B cell (primary cell): Measurements from ENCODE around the gene ERC1. TPM values are rescaled to one million over a fixed set of nuclear protein-coding genes. Genes with fewer than 3 reads are reported as not detected.

Source experiments
- ATAC-seq: fragments of 200-7000 bp; cut with Tn5 transposase; one replicate; pipeline ENCODE4 v1.10.0; 2021; ENCODE audit warnings: low read depth, mild to moderate bottlenecking, moderate number of reproducible peaks, moderate library complexity
- CTCF ChIA-PET: fragments of 350-600 bp; sonication (Branson Sonifier 250); formaldehyde crosslinking; loops from one replicate; lab custom pipeline; 2021; ENCODE audit warnings: antibody characterized with exemption, inconsistent platforms; lab: Charles Lee
- POLR2A ChIA-PET: fragments of 350-600 bp; sonication (Branson Sonifier 250); formaldehyde crosslinking; loops from one replicate; lab custom pipeline; 2021; ENCODE audit warnings: antibody characterized with exemption; lab: Charles Lee
- DNase-seq: peaks from one replicate; pipeline ENCODE4 v3.0.0; 2013
- H2AFZ ChIP-seq: 2 replicates; pipeline ENCODE4 v1.6.1; 2012; ENCODE audit warnings: mild to moderate bottlenecking, low read depth, low read length; ENCODE audit not compliant: insufficient read depth, poor library complexity, severe bottlenecking
- H3K27ac ChIP-seq, 2 donors: 1 replicate in 1 of 2; 2 replicates in 1 of 2; pipeline ENCODE4 v1.5.1; 2012 to 2013; ENCODE audit warnings: low read length in 2 of 2, mild to moderate bottlenecking in 2 of 2, moderate library complexity in 1 of 2
- H3K27me3 ChIP-seq, 4 experiments: fragments of 200-600 bp in 1 of 4; sonication (generic) in 1 of 4; replicated peaks in 1 of 4; 1 replicate in 2 of 4; 2 replicates in 2 of 4; pipeline versions ENCODE4 v1.6.1 to v1.7.0; 2013 to 2016; ENCODE audit warnings: low read length in 3 of 4, mild to moderate bottlenecking in 2 of 4, mixed read lengths in 1 of 4, moderate library complexity in 1 of 4; ENCODE audit not compliant: insufficient read depth in 4 of 4, control insufficient read depth in 3 of 4; ENCODE audit errors: control extremely low read depth in 1 of 4
- H3K36me3 ChIP-seq, 2 experiments: replicated peaks in 1 of 2; 1 replicate in 1 of 2; 2 replicates in 1 of 2; pipeline versions ENCODE4 v1.6.1 to v1.7.1; 2013; ENCODE audit warnings: low read length in 1 of 2; ENCODE audit not compliant: insufficient read depth in 2 of 2, control insufficient read depth in 1 of 2; ENCODE audit errors: control extremely low read depth in 1 of 2, extremely low read depth in 1 of 2
- H3K4me1 ChIP-seq, 2 donors: fragments of 200-600 bp in 1 of 2; sonication (generic) in 1 of 2; 1 replicate in 1 of 2; 2 replicates in 1 of 2; pipeline versions ENCODE4 v1.5.1 to v1.6.1; 2013 to 2017; ENCODE audit warnings: low read length in 2 of 2; ENCODE audit not compliant: control insufficient read depth in 2 of 2, insufficient read depth in 2 of 2
- H3K4me2 ChIP-seq: replicated peaks from 2 replicates; pipeline ENCODE3; 2012; ENCODE audit warnings: mild to moderate bottlenecking, low read depth, low read length; ENCODE audit not compliant: poor library complexity, severe bottlenecking
- H3K4me3 ChIP-seq, 5 experiments: fragments of 200-600 bp in 1 of 5; sonication (generic) in 1 of 5; 1 replicate in 3 of 5; 2 replicates in 2 of 5; pipeline versions ENCODE4 v1.5.1 to v1.7.0; 2011 to 2016; ENCODE audit warnings: low read length in 4 of 5, mild to moderate bottlenecking in 4 of 5, low read depth in 2 of 5, control low read depth in 1 of 5, moderate library complexity in 1 of 5; ENCODE audit not compliant: insufficient read depth in 1 of 5; ENCODE audit errors: control extremely low read depth in 1 of 5, extremely low read depth in 1 of 5
- H3K79me2 ChIP-seq: fragments of 200-600 bp; sonication (generic); one replicate; pipeline ENCODE4 v1.6.0; 2016; ENCODE audit warnings: low read length; ENCODE audit not compliant: control insufficient read depth, insufficient read depth
- H3K9ac ChIP-seq: fragments of 200-600 bp; sonication (generic); 2 replicates; pipeline ENCODE4 v1.6.1; 2017; ENCODE audit warnings: mild to moderate bottlenecking, low read length, moderate library complexity
- H3K9me3 ChIP-seq, 3 donors: one replicate each; pipeline versions ENCODE4 v1.6.1 to v1.7.1; 2013; ENCODE audit warnings: low read length in 2 of 3; ENCODE audit not compliant: control insufficient read depth in 2 of 3, insufficient read depth in 1 of 3; ENCODE audit errors: control extremely low read depth in 1 of 3
- H4K20me1 ChIP-seq: 2 replicates; pipeline ENCODE4 v1.6.0; 2012; ENCODE audit warnings: mild to moderate bottlenecking, low read length; ENCODE audit not compliant: insufficient read depth, control insufficient read depth, poor library complexity, severe bottlenecking
- H3K27ac Mint-ChIP-seq: one replicate; pipeline ENCODE4 v1.8.0; 2021; ENCODE audit warnings: mixed read lengths
- H3K27me3 Mint-ChIP-seq: one replicate; pipeline ENCODE4 v1.8.0; 2021; ENCODE audit warnings: mixed read lengths
- H3K4me1 Mint-ChIP-seq: one replicate; pipeline ENCODE4 v1.8.0; 2021; ENCODE audit warnings: mixed read lengths
- H3K4me3 Mint-ChIP-seq: one replicate; pipeline ENCODE4 v1.8.0; 2021; ENCODE audit warnings: mixed read lengths
- H3K9me3 Mint-ChIP-seq: one replicate; pipeline ENCODE4 v1.8.0; 2022; ENCODE audit warnings: mixed read lengths; ENCODE audit not compliant: insufficient read depth
- CTCF ChIP-seq: fragments of 200-600 bp; IDR thresholded peaks from one replicate; pipeline ENCODE4 v1.8.0; 2022; ENCODE audit warnings: antibody characterized with exemption, mild to moderate bottlenecking
- EZH2 ChIP-seq: IDR thresholded peaks from 2 replicates; pipeline ENCODE4 v1.6.1; 2012; ENCODE audit warnings: borderline replicate concordance, low read depth, mild to moderate bottlenecking, moderate library complexity, low read length; ENCODE audit not compliant: insufficient read depth, poor library complexity, severe bottlenecking
- WGBS: methylation state at CpG from one replicate; pipeline ENCODE4 v1.1.5; 2013; ENCODE audit warnings: missing lambda C conversion rate; ENCODE audit not compliant: insufficient coverage; 5-methylcytosine and 5-hydroxymethylcytosine counted together
- intact Hi-C: fragments of 100-400 bp; cut with micrococcal nuclease; formaldehyde crosslinking; loops from one replicate; pipeline ENCODE4 v1.10.0; 2022
- polyA plus RNA-seq: library from polyadenylated mRNA; depleted of rRNA; stranded (reverse); fragments of >200 nt; gene quantifications from 2 replicates; pipeline ENCODE4 v1.2.3, GENCODE V29; 2012
- total RNA-seq, 2 donors: library from RNA; stranded (reverse); fragments of 120-200 nt in 1 of 2; gene quantifications; 1 replicate in 1 of 2; 2 replicates in 1 of 2; pipeline versions ENCODE4 v1.2.3 to v1.2.4, GENCODE V29; 2013 to 2022

The ERC1 gene
- total and polyA plus RNA-seq, 2 donors (not counting 1 experiment from before 2014, with no cell fraction given): 4.0 to 77.6 TPM

- H3K9me3 Mint-ChIP-seq: no peaks in the 10 kb centered on the region
- no peaks in the 10 kb centered on the region for H3K27me3 ChIP-seq
- H3K9ac ChIP-seq: no peak overlapping the region
- TF ChIP-seq EZH2 (no peak), CTCF (no peak)
- H2AFZ ChIP-seq: no peak overlapping the region
- H3K9me3 ChIP-seq: peaks cover 2 to 9% (median 5%) of the 10 kb centered on the region in 3 donors
- no peak overlapping the region for H3K4me3 Mint-ChIP-seq
- H3K27ac ChIP-seq: no peak overlapping the region
- no peak overlapping the region for H3K4me3 ChIP-seq
- H3K4me1 ChIP-seq: peaks cover 23 to 27% of the 10 kb centered on the region in 2 donors
- peaks cover 3% of the 10 kb centered on the region for H3K79me2 ChIP-seq
- intact Hi-C loops: loop anchor here (5.0 kb wide), 2 partner anchors 82 to 408 kb away; no protein-coding TSS in a partner anchor
- no peak overlapping the region for H3K4me2 ChIP-seq
- H3K36me3 ChIP-seq: peaks cover 4 to 11% of the 10 kb centered on the region in 2 experiments
- H3K4me1 Mint-ChIP-seq: peaks cover 5% of the 10 kb centered on the region
- no peak overlapping the region for H3K27ac Mint-ChIP-seq
- ChIA-PET CTCF (no interaction called here), POLR2A (no interaction called here)
- ATAC-seq (no peak), DNase-seq (no peak)
- no peaks in the 10 kb centered on the region for H3K27me3 Mint-ChIP-seq
- H4K20me1 ChIP-seq: no peaks in the 10 kb centered on the region
Measured at GRCh38 chr12:1199700-1200099, 208.7 kb downstream of the ERC1 start.

GRCh38 chr12:1201030-1201429 is 210.0 kb downstream of the ERC1 start:
- ChIA-PET POLR2A (interaction anchor here (0.7 kb wide), 1 partner anchor 569 kb away, joined by 3 read pairs; no protein-coding TSS in a partner anchor), CTCF (no interaction called here)
- no CpG with 5 or more reads among the region's 2 CpGs for WGBS
- Mint-ChIP-seq H3K4me3 (no peak overlapping the region), H3K27ac (no peak overlapping the region), H3K9me3 (no peaks in the 10 kb centered on the region), H3K4me1 (peaks cover 11% of the 10 kb centered on the region), H3K27me3 (no peaks in the 10 kb centered on the region)
- Histone ChIP-seq H3K4me1 (peaks cover 23 to 34% of the 10 kb centered on the region in 2 donors), H2AFZ (no peak overlapping the region), H3K79me2 (peaks cover 3% of the 10 kb centered on the region), H3K36me3 (peaks cover 3 to 8% of the 10 kb centered on the region in 2 experiments), H3K27ac (no peak overlapping the region), H3K4me2 (no peak overlapping the region), H3K9ac (no peak overlapping the region), H3K9me3 (peaks cover 2 to 9% (median 5%) of the 10 kb centered on the region in 3 donors), H3K27me3 (no peaks in the 10 kb centered on the region), H4K20me1 (no peaks in the 10 kb centered on the region), H3K4me3 (no peak overlapping the region)
- no peak for TF ChIP-seq EZH2
- TF ChIP-seq CTCF: no peak
- intact Hi-C loops: loop anchor here (5.0 kb wide), 2 partner anchors 84 to 406 kb away; no protein-coding TSS in a partner anchor
- no peak for DNase-seq
- ATAC-seq: no peak
